GM12878 (cell line): ENCODE results near the gene TRERF1. TPM values are rescaled to one million over a fixed set of nuclear protein-coding genes. Genes with fewer than 3 reads are reported as not detected.

Source experiments
- ASH2L ChIP-seq: fragments of 300-600, 200-600 bp; sonication (generic); IDR thresholded peaks from 2 replicates; pipeline ENCODE4 v1.6.1; 2017; ENCODE audit warnings: low read depth, mild to moderate bottlenecking, borderline replicate concordance
- FOXK2 ChIP-seq: fragments of 450-650 bp; IDR thresholded peaks from 2 replicates; pipeline ENCODE4 v1.6.1; 2017; ENCODE audit warnings: mild to moderate bottlenecking, moderate library complexity
- MXI1 ChIP-seq: fragments of 150-350 bp; IDR thresholded peaks from 2 replicates; pipeline ENCODE4 v1.6.1; 2011; ENCODE audit warnings: low read depth, mild to moderate bottlenecking, inconsistent platforms, low read length, improper control_type of control experiment
- NFIC ChIP-seq: IDR thresholded peaks from 2 replicates; pipeline ENCODE4 v1.6.1; 2012; ENCODE audit warnings: low read depth, mild to moderate bottlenecking, inconsistent platforms, low read length, moderate library complexity
- PML ChIP-seq: IDR thresholded peaks from 2 replicates; pipeline ENCODE4 v1.6.1; 2012; ENCODE audit warnings: low read length, inconsistent platforms
- POLR2A ChIP-seq: IDR thresholded peaks from 2 replicates; pipeline ENCODE4 v1.6.1; 2011; ENCODE audit warnings: low read depth, mild to moderate bottlenecking, low read length
- POU2F2 ChIP-seq: IDR thresholded peaks from 3 replicates; pipeline ENCODE4 v1.6.1; 2011; ENCODE audit warnings: low read depth, mild to moderate bottlenecking, low read length, borderline replicate concordance
- RB1 ChIP-seq: fragments of 450-650 bp; formaldehyde crosslinking; IDR thresholded peaks from 2 replicates; pipeline ENCODE4 v1.6.1; 2017; ENCODE audit warnings: mild to moderate bottlenecking, borderline replicate concordance
- RCOR1 ChIP-seq: conservative IDR thresholded peaks from 2 replicates; pipeline ENCODE4 v1.6.1; 2012; ENCODE audit warnings: low read depth, low read length, improper control_type of control experiment
- SRF ChIP-seq, 2 experiments: IDR thresholded peaks; 2 replicates each; pipeline ENCODE4 v1.6.1; 2011; ENCODE audit warnings: low read depth in 2 of 2, low read length in 2 of 2, mild to moderate bottlenecking in 1 of 2, moderate library complexity in 1 of 2
- STAT3 ChIP-seq: IDR thresholded peaks from 2 replicates; pipeline ENCODE4 v1.6.1; 2011; ENCODE audit warnings: low read depth, low read length, improper control_type of control experiment
- TCF12 ChIP-seq: IDR thresholded peaks from 2 replicates; pipeline ENCODE4 v1.6.1; 2011; ENCODE audit warnings: low read depth, mild to moderate bottlenecking, low read length
- YY1 ChIP-seq: IDR thresholded peaks from 2 replicates; pipeline ENCODE4 v1.6.1; 2011; ENCODE audit warnings: low read depth, mild to moderate bottlenecking, low read length
- ZNF207 ChIP-seq: fragments of 450-650 bp; IDR thresholded peaks from 2 replicates; pipeline ENCODE4 v1.6.1; 2014; ENCODE audit warnings: antibody characterized with exemption, mild to moderate bottlenecking, borderline replicate concordance
- polyA plus RNA-seq, 11 experiments: library from polyadenylated mRNA; depleted of rRNA in 4 of 11; unstranded in 6 of 11; stranded (reverse) in 5 of 11; fragments of >200 nt; fragmentation: Nextera tagmentation in 4 of 11; fragmentation: Illumina TruSeq in 1 of 11; extraction: Ambion mirVana in 4 of 11; extraction: Trizol in 1 of 11; gene quantifications; 1 replicate in 1 of 11; 2 replicates in 10 of 11; pipeline versions ENCODE4 v1.2.1 to v1.2.3, GENCODE V29; 2011 to 2016; ENCODE audit warnings: inconsistent platforms in 2 of 11, missing spikeins in 2 of 11, low read depth in 1 of 11
- total RNA-seq, 4 experiments: library from RNA; depleted of rRNA in 3 of 4; stranded (reverse); fragments of >200 nt in 3 of 4; fragmentation: Illumina TruSeq in 1 of 4; extraction: Trizol in 1 of 4; gene quantifications; 2 replicates each; pipeline versions ENCODE4 v1.2.1 to v1.2.3, GENCODE V29; 2013 to 2021
- TF ChIP-seq, protein P1 (sequence below): fragments of 450-650 bp; formaldehyde crosslinking; IDR thresholded peaks from 2 replicates; pipeline ENCODE4 v1.4.0; 2020; ENCODE audit warnings: mild to moderate bottlenecking, moderate library complexity
- TF ChIP-seq, protein P2 (sequence below): fragments of 450-650 bp; IDR thresholded peaks from 2 replicates; pipeline ENCODE4 v1.6.1; 2017; ENCODE audit warnings: mild to moderate bottlenecking, moderate library complexity
- TF ChIP-seq, protein P3 (sequence below): fragments of 450-650 bp; IDR thresholded peaks from 2 replicates; pipeline ENCODE4 v1.6.1; 2017; ENCODE audit warnings: mild to moderate bottlenecking, moderate library complexity

Gene TRERF1
- total and polyA plus RNA-seq, 10 of the 15 experiments (the other 5 are each of a cell fraction or from before 2014, with no cell fraction given) = 2.2 to 19.4 (median 7.2) TPM

- TF ChIP-seq, protein P1, sequence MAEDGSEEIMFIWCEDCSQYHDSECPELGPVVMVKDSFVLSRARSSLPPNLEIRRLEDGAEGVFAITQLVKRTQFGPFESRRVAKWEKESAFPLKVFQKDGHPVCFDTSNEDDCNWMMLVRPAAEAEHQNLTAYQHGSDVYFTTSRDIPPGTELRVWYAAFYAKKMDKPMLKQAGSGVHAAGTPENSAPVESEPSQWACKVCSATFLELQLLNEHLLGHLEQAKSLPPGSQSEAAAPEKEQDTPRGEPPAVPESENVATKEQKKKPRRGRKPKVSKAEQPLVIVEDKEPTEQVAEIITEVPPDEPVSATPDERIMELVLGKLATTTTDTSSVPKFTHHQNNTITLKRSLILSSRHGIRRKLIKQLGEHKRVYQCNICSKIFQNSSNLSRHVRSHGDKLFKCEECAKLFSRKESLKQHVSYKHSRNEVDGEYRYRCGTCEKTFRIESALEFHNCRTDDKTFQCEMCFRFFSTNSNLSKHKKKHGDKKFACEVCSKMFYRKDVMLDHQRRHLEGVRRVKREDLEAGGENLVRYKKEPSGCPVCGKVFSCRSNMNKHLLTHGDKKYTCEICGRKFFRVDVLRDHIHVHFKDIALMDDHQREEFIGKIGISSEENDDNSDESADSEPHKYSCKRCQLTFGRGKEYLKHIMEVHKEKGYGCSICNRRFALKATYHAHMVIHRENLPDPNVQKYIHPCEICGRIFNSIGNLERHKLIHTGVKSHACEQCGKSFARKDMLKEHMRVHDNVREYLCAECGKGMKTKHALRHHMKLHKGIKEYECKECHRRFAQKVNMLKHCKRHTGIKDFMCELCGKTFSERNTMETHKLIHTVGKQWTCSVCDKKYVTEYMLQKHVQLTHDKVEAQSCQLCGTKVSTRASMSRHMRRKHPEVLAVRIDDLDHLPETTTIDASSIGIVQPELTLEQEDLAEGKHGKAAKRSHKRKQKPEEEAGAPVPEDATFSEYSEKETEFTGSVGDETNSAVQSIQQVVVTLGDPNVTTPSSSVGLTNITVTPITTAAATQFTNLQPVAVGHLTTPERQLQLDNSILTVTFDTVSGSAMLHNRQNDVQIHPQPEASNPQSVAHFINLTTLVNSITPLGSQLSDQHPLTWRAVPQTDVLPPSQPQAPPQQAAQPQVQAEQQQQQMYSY = no peak
- TF ChIP-seq YY1 (peak; percentile 99), FOXK2 (no peak), RB1 (peak; percentile 69; the same call in 1 of the 2 replicates), ZNF207 (peak; percentile 60; the same call in 1 of the 2 replicates), RCOR1 (no peak), NFIC (no peak), PML (peak; percentile 90), SRF (IDR thresholded peaks at IDR 0.05; ENCODE audit: low read depth in 2 of 2, low read length in 2 of 2) (0 out of 4 replicates have a peak, but pooled peaks of 1 of the 2 experiments have one; percentile 26), STAT3 (no peak), TCF12 (no peak; the same call in 1 of the 2 replicates), MXI1 (peak; percentile 90), ASH2L (peak; percentile 85; the same call in 1 of the 2 replicates), POLR2A (peak; percentile 97), POU2F2 (peak; percentile 87; the same call in 2 of the 3 replicates)
- TF ChIP-seq, protein P2, sequence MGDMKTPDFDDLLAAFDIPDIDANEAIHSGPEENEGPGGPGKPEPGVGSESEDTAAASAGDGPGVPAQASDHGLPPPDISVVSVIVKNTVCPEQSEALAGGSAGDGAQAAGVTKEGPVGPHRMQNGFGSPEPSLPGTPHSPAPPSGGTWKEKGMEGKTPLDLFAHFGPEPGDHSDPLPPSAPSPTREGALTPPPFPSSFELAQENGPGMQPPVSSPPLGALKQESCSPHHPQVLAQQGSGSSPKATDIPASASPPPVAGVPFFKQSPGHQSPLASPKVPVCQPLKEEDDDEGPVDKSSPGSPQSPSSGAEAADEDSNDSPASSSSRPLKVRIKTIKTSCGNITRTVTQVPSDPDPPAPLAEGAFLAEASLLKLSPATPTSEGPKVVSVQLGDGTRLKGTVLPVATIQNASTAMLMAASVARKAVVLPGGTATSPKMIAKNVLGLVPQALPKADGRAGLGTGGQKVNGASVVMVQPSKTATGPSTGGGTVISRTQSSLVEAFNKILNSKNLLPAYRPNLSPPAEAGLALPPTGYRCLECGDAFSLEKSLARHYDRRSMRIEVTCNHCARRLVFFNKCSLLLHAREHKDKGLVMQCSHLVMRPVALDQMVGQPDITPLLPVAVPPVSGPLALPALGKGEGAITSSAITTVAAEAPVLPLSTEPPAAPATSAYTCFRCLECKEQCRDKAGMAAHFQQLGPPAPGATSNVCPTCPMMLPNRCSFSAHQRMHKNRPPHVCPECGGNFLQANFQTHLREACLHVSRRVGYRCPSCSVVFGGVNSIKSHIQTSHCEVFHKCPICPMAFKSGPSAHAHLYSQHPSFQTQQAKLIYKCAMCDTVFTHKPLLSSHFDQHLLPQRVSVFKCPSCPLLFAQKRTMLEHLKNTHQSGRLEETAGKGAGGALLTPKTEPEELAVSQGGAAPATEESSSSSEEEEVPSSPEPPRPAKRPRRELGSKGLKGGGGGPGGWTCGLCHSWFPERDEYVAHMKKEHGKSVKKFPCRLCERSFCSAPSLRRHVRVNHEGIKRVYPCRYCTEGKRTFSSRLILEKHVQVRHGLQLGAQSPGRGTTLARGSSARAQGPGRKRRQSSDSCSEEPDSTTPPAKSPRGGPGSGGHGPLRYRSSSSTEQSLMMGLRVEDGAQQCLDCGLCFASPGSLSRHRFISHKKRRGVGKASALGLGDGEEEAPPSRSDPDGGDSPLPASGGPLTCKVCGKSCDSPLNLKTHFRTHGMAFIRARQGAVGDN = peak; percentile 73; the same call in 1 of the 2 replicates
- TF ChIP-seq, protein P3, sequence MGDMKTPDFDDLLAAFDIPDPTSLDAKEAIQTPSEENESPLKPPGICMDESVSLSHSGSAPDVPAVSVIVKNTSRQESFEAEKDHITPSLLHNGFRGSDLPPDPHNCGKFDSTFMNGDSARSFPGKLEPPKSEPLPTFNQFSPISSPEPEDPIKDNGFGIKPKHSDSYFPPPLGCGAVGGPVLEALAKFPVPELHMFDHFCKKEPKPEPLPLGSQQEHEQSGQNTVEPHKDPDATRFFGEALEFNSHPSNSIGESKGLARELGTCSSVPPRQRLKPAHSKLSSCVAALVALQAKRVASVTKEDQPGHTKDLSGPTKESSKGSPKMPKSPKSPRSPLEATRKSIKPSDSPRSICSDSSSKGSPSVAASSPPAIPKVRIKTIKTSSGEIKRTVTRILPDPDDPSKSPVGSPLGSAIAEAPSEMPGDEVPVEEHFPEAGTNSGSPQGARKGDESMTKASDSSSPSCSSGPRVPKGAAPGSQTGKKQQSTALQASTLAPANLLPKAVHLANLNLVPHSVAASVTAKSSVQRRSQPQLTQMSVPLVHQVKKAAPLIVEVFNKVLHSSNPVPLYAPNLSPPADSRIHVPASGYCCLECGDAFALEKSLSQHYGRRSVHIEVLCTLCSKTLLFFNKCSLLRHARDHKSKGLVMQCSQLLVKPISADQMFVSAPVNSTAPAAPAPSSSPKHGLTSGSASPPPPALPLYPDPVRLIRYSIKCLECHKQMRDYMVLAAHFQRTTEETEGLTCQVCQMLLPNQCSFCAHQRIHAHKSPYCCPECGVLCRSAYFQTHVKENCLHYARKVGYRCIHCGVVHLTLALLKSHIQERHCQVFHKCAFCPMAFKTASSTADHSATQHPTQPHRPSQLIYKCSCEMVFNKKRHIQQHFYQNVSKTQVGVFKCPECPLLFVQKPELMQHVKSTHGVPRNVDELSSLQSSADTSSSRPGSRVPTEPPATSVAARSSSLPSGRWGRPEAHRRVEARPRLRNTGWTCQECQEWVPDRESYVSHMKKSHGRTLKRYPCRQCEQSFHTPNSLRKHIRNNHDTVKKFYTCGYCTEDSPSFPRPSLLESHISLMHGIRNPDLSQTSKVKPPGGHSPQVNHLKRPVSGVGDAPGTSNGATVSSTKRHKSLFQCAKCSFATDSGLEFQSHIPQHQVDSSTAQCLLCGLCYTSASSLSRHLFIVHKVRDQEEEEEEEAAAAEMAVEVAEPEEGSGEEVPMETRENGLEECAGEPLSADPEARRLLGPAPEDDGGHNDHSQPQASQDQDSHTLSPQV = 0 out of 2 replicates have a peak, but pooled peaks have one; percentile 26
Observed at GRCh38 chr6:42217519-42218367, 234.0 kb downstream of the TRERF1 start, which contains the start of gene MRPS10 (continued).
